ENCODE results near the gene ABCB6.

Gene ABCB6

GRCh38 chr2:219261024-219261855 lies 42.5 kb upstream of the ABCB6 start:
- TF ChIP-seq FOXP2 (optimal IDR thresholded peaks at IDR 0.05; ENCODE audit: borderline replicate concordance, extremely low read depth, extremely low read length, insufficient read depth), result no peak
- no peak for TF ChIP-seq REST (IDR thresholded peaks at IDR 0.05; ENCODE audit: insufficient read depth in 1 of 2, low read depth in 2 of 2, low read length in 2 of 2)
- no peak for TF ChIP-seq TAF1 (IDR thresholded peaks at IDR 0.05; ENCODE audit: borderline replicate concordance, insufficient read depth, low read length)
- TF ChIP-seq POLR2AphosphoS5 (IDR thresholded peaks at IDR 0.05; ENCODE audit: low read depth, low read length), result no peak
- TF ChIP-seq SIN3A (IDR thresholded peaks at IDR 0.05; ENCODE audit: borderline replicate concordance, insufficient read depth, low read length), result no peak

- TF ChIP-seq REST (IDR thresholded peaks at IDR 0.05; ENCODE audit: insufficient read depth in 1 of 2, low read depth in 2 of 2, low read length in 2 of 2), result no peak
- TF ChIP-seq TAF1 (IDR thresholded peaks at IDR 0.05; ENCODE audit: borderline replicate concordance, insufficient read depth, low read length), result no peak
- TF ChIP-seq SIN3A (IDR thresholded peaks at IDR 0.05; ENCODE audit: borderline replicate concordance, insufficient read depth, low read length), result no peak
- TF ChIP-seq POLR2AphosphoS5 (IDR thresholded peaks at IDR 0.05; ENCODE audit: low read depth, low read length), result no peak
- no peak for TF ChIP-seq FOXP2 (optimal IDR thresholded peaks at IDR 0.05; ENCODE audit: borderline replicate concordance, extremely low read depth, extremely low read length, insufficient read depth)
Observed at GRCh38 chr2:219254590-219255201, 35.9 kb upstream of the ABCB6 start.

- TF ChIP-seq FOXP2 (optimal IDR thresholded peaks at IDR 0.05; ENCODE audit: borderline replicate concordance, extremely low read depth, extremely low read length, insufficient read depth) (no peak), TAF1 (IDR thresholded peaks at IDR 0.05; ENCODE audit: borderline replicate concordance, insufficient read depth, low read length) (no peak), POLR2AphosphoS5 (IDR thresholded peaks at IDR 0.05; ENCODE audit: low read depth, low read length) (no peak), REST (IDR thresholded peaks at IDR 0.05; ENCODE audit: insufficient read depth in 1 of 2, low read depth in 2 of 2, low read length in 2 of 2) (no peak), SIN3A (IDR thresholded peaks at IDR 0.05; ENCODE audit: borderline replicate concordance, insufficient read depth, low read length) (no peak)
Observed at GRCh38 chr2:219253753-219254589, 35.2 kb upstream of the ABCB6 start, which contains the start of gene TUBA4A. Gene TUBA4A, minus strand, starts transcription at chr2:219253918. Its CDS starts 60 bp downstream, at chr2:219253858.

- no peak for TF ChIP-seq SIN3A (IDR thresholded peaks at IDR 0.05; ENCODE audit: borderline replicate concordance, insufficient read depth, low read length)
- no peak for TF ChIP-seq FOXP2 (optimal IDR thresholded peaks at IDR 0.05; ENCODE audit: borderline replicate concordance, extremely low read depth, extremely low read length, insufficient read depth)
- no peak for TF ChIP-seq POLR2AphosphoS5 (IDR thresholded peaks at IDR 0.05; ENCODE audit: low read depth, low read length)
- TF ChIP-seq TAF1 (IDR thresholded peaks at IDR 0.05; ENCODE audit: borderline replicate concordance, insufficient read depth, low read length), result no peak
- no peak for TF ChIP-seq REST (IDR thresholded peaks at IDR 0.05; ENCODE audit: insufficient read depth in 1 of 2, low read depth in 2 of 2, low read length in 2 of 2)
Observed at GRCh38 chr2:219252900-219253752, 34.4 kb upstream of the ABCB6 start, which contains the start of gene TUBA4B. Gene TUBA4B, plus strand, starts transcription at chr2:219253243. Its CDS starts 165 bp downstream, at chr2:219253408.

Data from PFSK-1 (cell line).